DOHH2 (cell line): ENCODE measurements around the gene PLCE1.

Experiments used
- CTCF ChIP-seq: fragments of 200-600 bp; sonication (generic); IDR thresholded peaks from one replicate; pipeline ENCODE4 v1.5.1; 2014; ENCODE audit warnings: antibody characterized with exemption, mild to moderate bottlenecking, low read depth, low read length; ENCODE audit not compliant: poor library complexity, severe bottlenecking
- EZH2phosphoT487 ChIP-seq: fragments of 200-600 bp; sonication (generic); IDR thresholded peaks from 2 replicates; pipeline ENCODE4 v1.6.1; 2017; ENCODE audit warnings: borderline replicate concordance, mild to moderate bottlenecking, antibody characterized with exemption, low read length, moderate library complexity, mixed read lengths

DNA sequence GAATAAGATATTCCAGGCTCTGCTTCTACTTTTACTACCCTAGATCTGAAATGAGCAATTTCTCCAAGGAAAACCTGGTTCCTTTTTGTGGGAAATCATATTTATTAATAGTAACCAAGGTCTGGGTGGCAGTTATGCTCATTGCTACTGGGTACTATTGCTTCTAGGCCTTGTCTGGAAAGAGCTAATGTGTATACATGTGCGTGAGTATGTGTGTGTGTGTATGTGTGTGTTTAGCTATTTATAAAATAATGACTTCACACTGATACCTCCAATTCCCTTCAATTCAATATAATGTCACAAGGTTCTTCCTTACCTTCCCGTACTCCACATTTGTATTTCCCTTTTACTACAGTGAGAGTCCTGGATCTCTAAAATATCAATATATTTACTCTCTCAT lies 26.0 kb upstream of the PLCE1 start:
- TF ChIP-seq CTCF (no peak), EZH2phosphoT487 (no peak)
